IMR-90 (cell line): ENCODE measurements around the gene NMUR1. TPM values are rescaled to one million over a fixed set of nuclear protein-coding genes. Genes with fewer than 3 reads are reported as not detected.

Experiments used
- ATAC-seq: fragments of 200-7000 bp; cut with Tn5 transposase; 2 replicates; pipeline ENCODE4 v1.9.1; 2020; ENCODE audit warnings: low read depth, mild to moderate bottlenecking, moderate library complexity
- BruUV-seq: library from RNA; stranded (reverse); fragments of 400-500 nt; replicated peaks from 2 replicates; lab custom pipeline; 2021; lab: Mats Ljungman, UMichigan
- CTCF ChIA-PET: fragments of 300-600 bp; formaldehyde crosslinking; extraction: SDS; loops from one replicate; lab custom pipeline; 2021; ENCODE audit warnings: antibody characterized with exemption; lab: Yijun Ruan, JAX
- POLR2A ChIA-PET: fragments of 300-600 bp; sonication (Branson Sonifier 250); formaldehyde crosslinking; loops from one replicate; lab custom pipeline; 2022; ENCODE audit warnings: antibody characterized with exemption; ENCODE audit not compliant: unreplicated experiment; lab: Charles Lee
- DNase-seq: peaks from one replicate; pipeline ENCODE4 v3.0.0; 2013
- H2AFZ ChIP-seq: replicated peaks from 2 replicates; pipeline ENCODE3; 2013; ENCODE audit warnings: low read length, mild to moderate bottlenecking; ENCODE audit not compliant: poor library complexity
- H2AK5ac ChIP-seq: 2 replicates; pipeline ENCODE4 v1.6.1; 2013; ENCODE audit warnings: low read depth, low read length, inconsistent platforms
- H2AK9ac ChIP-seq: replicated peaks from 2 replicates; pipeline ENCODE3; 2013; ENCODE audit warnings: mild to moderate bottlenecking, low read depth, low read length, moderate library complexity; ENCODE audit not compliant: poor library complexity
- H2BK120ac ChIP-seq: 2 replicates; pipeline ENCODE4 v1.6.1; 2013; ENCODE audit warnings: low read depth, low read length, inconsistent platforms
- H2BK15ac ChIP-seq: 3 replicates; pipeline ENCODE4 v1.6.1; 2013; ENCODE audit warnings: low read depth, low read length, inconsistent platforms
- H2BK20ac ChIP-seq: 2 replicates; pipeline ENCODE4 v1.6.1; 2013; ENCODE audit warnings: low read depth, mild to moderate bottlenecking, inconsistent platforms, low read length, moderate library complexity
- H2BK5ac ChIP-seq: 2 replicates; pipeline ENCODE4 v1.6.1; 2013; ENCODE audit warnings: mild to moderate bottlenecking, low read depth, low read length, inconsistent platforms; ENCODE audit not compliant: poor library complexity, severe bottlenecking
- H3K14ac ChIP-seq: replicated peaks from 2 replicates; pipeline ENCODE4 v1.6.1; 2013; ENCODE audit warnings: low read depth, low read length, inconsistent platforms
- H3K18ac ChIP-seq: 2 replicates; pipeline ENCODE4 v1.6.1; 2013; ENCODE audit warnings: low read depth, low read length, control low read depth
- H3K23ac ChIP-seq: 2 replicates; pipeline ENCODE4 v1.6.1; 2013; ENCODE audit warnings: low read depth, low read length, inconsistent platforms
- H3K27ac ChIP-seq: 2 replicates; pipeline ENCODE4 v1.5.1; 2013; ENCODE audit warnings: mild to moderate bottlenecking, control low read depth, low read length; ENCODE audit not compliant: insufficient read depth
- H3K27me3 ChIP-seq: 2 replicates; pipeline ENCODE4 v1.6.1; 2013; ENCODE audit warnings: low read length; ENCODE audit not compliant: control insufficient read depth, insufficient read depth
- H3K36me3 ChIP-seq: 2 replicates; pipeline ENCODE4 v1.6.1; 2013; ENCODE audit warnings: low read length, mixed read lengths; ENCODE audit not compliant: control insufficient read depth, insufficient read depth
- H3K4ac ChIP-seq: 2 replicates; pipeline ENCODE4 v1.6.1; 2013; ENCODE audit warnings: low read depth, low read length, inconsistent platforms
- H3K4me1 ChIP-seq: 2 replicates; pipeline ENCODE4 v1.6.1; 2013; ENCODE audit warnings: low read length, mixed read lengths; ENCODE audit not compliant: control insufficient read depth, insufficient read depth
- H3K4me2 ChIP-seq: 2 replicates; pipeline ENCODE4 v1.6.1; 2013; ENCODE audit warnings: low read depth, mild to moderate bottlenecking, control low read depth, low read length, moderate library complexity
- H3K4me3 ChIP-seq: 2 replicates; pipeline ENCODE4 v1.5.1; 2013; ENCODE audit warnings: low read depth, mild to moderate bottlenecking, control low read depth, low read length, moderate library complexity; ENCODE audit not compliant: insufficient read depth
- H3K56ac ChIP-seq: 2 replicates; pipeline ENCODE4 v1.6.1; 2013; ENCODE audit warnings: low read length, inconsistent platforms; ENCODE audit not compliant: insufficient read depth; ENCODE audit errors: extremely low read depth
- H3K79me1 ChIP-seq, 2 experiments: 2 replicates each; pipeline ENCODE4 v1.6.1; 2013; ENCODE audit warnings: low read length in 2 of 2, inconsistent platforms in 1 of 2, low read depth in 1 of 2
- H3K9ac ChIP-seq: 2 replicates; pipeline ENCODE4 v1.6.1; 2013; ENCODE audit warnings: low read depth, low read length, control low read depth
- H3K9me1 ChIP-seq: 2 replicates; pipeline ENCODE4 v1.6.1; 2013; ENCODE audit warnings: low read length, inconsistent platforms; ENCODE audit not compliant: insufficient read depth
- H3K9me3 ChIP-seq: 2 replicates; pipeline ENCODE4 v1.6.1; 2013; ENCODE audit warnings: low read length; ENCODE audit not compliant: control insufficient read depth, insufficient read depth
- H4K20me1 ChIP-seq: 2 replicates; pipeline ENCODE4 v1.6.1; 2013; ENCODE audit warnings: low read length, inconsistent platforms; ENCODE audit not compliant: insufficient read depth
- H4K5ac ChIP-seq: 2 replicates; pipeline ENCODE4 v1.6.1; 2013; ENCODE audit warnings: mild to moderate bottlenecking, low read depth, low read length, control low read depth
- H4K8ac ChIP-seq, 2 experiments: 2 replicates each; pipeline ENCODE4 v1.6.1; 2013; ENCODE audit warnings: low read depth in 2 of 2, low read length in 2 of 2, control low read depth in 1 of 2, inconsistent platforms in 1 of 2
- H4K91ac ChIP-seq: 2 replicates; pipeline ENCODE4 v1.6.1; 2013; ENCODE audit warnings: low read depth, low read length, inconsistent platforms; ENCODE audit not compliant: insufficient read depth
- BHLHE40 ChIP-seq: fragments of 150-350 bp; IDR thresholded peaks from 2 replicates; pipeline ENCODE4 v1.6.1; 2016; ENCODE audit warnings: mild to moderate bottlenecking, low read depth, low read length
- CEBPB ChIP-seq: IDR thresholded peaks from 2 replicates; pipeline ENCODE4 v1.6.1; 2012; ENCODE audit warnings: low read depth, low read length, improper control_type of control experiment
- CHD1 ChIP-seq: IDR thresholded peaks from 2 replicates; pipeline ENCODE4 v1.6.1; 2012; ENCODE audit warnings: low read depth, low read length, improper control_type of control experiment
- CTCF ChIP-seq: conservative IDR thresholded peaks from 2 replicates; pipeline ENCODE4 v1.5.1; 2012; ENCODE audit warnings: mild to moderate bottlenecking, low read depth, low read length, improper control_type of control experiment
- ELK1 ChIP-seq: fragments of 150-350 bp; IDR thresholded peaks from 2 replicates; pipeline ENCODE4 v1.6.1; 2016; ENCODE audit warnings: low read depth, mild to moderate bottlenecking, low read length, moderate library complexity, borderline replicate concordance
- FOS ChIP-seq: fragments of 150-350 bp; IDR thresholded peaks from 2 replicates; pipeline ENCODE4 v1.6.1; 2016; ENCODE audit warnings: low read depth, low read length
- MAFK ChIP-seq: IDR thresholded peaks from 2 replicates; pipeline ENCODE4 v1.6.1; 2012; ENCODE audit warnings: low read depth, low read length, improper control_type of control experiment
- MAZ ChIP-seq: IDR thresholded peaks from 2 replicates; pipeline ENCODE4 v1.6.1; 2012; ENCODE audit warnings: low read depth, mild to moderate bottlenecking, low read length, improper control_type of control experiment, moderate library complexity, borderline replicate concordance
- MXI1 ChIP-seq: IDR thresholded peaks from 2 replicates; pipeline ENCODE4 v1.6.1; 2012; ENCODE audit warnings: low read depth, mild to moderate bottlenecking, low read length, moderate library complexity, borderline replicate concordance
- NFE2L2 ChIP-seq: fragments of 150-350 bp; IDR thresholded peaks from 2 replicates; pipeline ENCODE4 v1.6.1; 2016; ENCODE audit warnings: low read depth, mild to moderate bottlenecking, low read length
- POLR2A ChIP-seq: IDR thresholded peaks from 2 replicates; pipeline ENCODE4 v1.6.1; 2012; ENCODE audit warnings: mild to moderate bottlenecking, low read depth, low read length
- RAD21 ChIP-seq: IDR thresholded peaks from 2 replicates; pipeline ENCODE4 v1.6.1; 2012; ENCODE audit warnings: low read length, improper control_type of control experiment
- RFX5 ChIP-seq: IDR thresholded peaks from 2 replicates; pipeline ENCODE4 v1.8.0; 2012; ENCODE audit warnings: low read depth, mild to moderate bottlenecking, low read length, moderate library complexity
- SMC3 ChIP-seq: fragments of 150-350 bp; IDR thresholded peaks from 2 replicates; pipeline ENCODE4 v1.6.1; 2016; ENCODE audit warnings: low read depth, mild to moderate bottlenecking, antibody characterized with exemption, low read length, moderate library complexity
- USF2 ChIP-seq: fragments of 150-350 bp; IDR thresholded peaks from 2 replicates; pipeline ENCODE4 v1.6.1; 2017; ENCODE audit warnings: mild to moderate bottlenecking, antibody characterized with exemption, low read length, low read depth
- WGBS, 2 experiments: methylation state at CpG; one replicate each; pipeline versions ENCODE4 v1.1.5 to v1.1.7; 2013; ENCODE audit warnings: missing lambda C conversion rate in 2 of 2; ENCODE audit not compliant: insufficient read length in 1 of 2; ENCODE audit errors: extremely low coverage in 2 of 2; 5-methylcytosine and 5-hydroxymethylcytosine counted together
- dilution Hi-C: fragments of 300-500 bp; cut with HindIII; formaldehyde crosslinking; loops from one replicate; pipeline ENCODE4 v1.14.3; 2018; ENCODE audit warnings: low sequenced_read_pairs; ENCODE audit not compliant: unreplicated experiment
- in situ Hi-C: fragments of 300-500 bp; cut with MboI; formaldehyde crosslinking; loops from 3 replicates; pipeline ENCODE4 v1.14.3; 2019; ENCODE audit warnings: low sequenced_read_pairs, inconsistent platforms, mixed read lengths
- intact Hi-C: fragments of 100-400 bp; cut with micrococcal nuclease; formaldehyde crosslinking; loops from 2 replicates; pipeline ENCODE4 v1.10.0; 2022
- polyA plus RNA-seq, 3 experiments: library from polyadenylated mRNA; depleted of rRNA; stranded (reverse); fragments of >200 nt; gene quantifications; 2 replicates each; pipeline ENCODE4 v1.2.3, GENCODE V29; 2012; ENCODE audit warnings: low replicate concordance in 1 of 3
- total RNA-seq: library from RNA; depleted of rRNA; stranded (reverse); fragments of >200 nt; gene quantifications from 2 replicates; pipeline ENCODE4 v1.2.3, GENCODE V29; 2012

Gene NMUR1
- total and polyA plus RNA-seq, 2 of the 4 experiments (the other 2 are of a cell fraction) = not detected

GRCh38 chr2:231476920-231477319, 53.3 kb downstream of the NMUR1 start:
- CTCF ChIA-PET = interaction anchor here (0.7 kb wide), 1 partner anchor 82 kb away, joined by 3 read pairs; no protein-coding TSS in a partner anchor
- H3K18ac ChIP-seq = no peak overlapping the region
- no peaks in the 10 kb centered on the region for H4K20me1 ChIP-seq
- no peak overlapping the region for H3K4ac ChIP-seq
- H3K4me1 ChIP-seq = no peaks in the 10 kb centered on the region
- H3K4me2 ChIP-seq = no peak overlapping the region
- in situ Hi-C loops = no loop called here
- H2BK120ac ChIP-seq = no peak overlapping the region
- no peak overlapping the region for H3K4me3 ChIP-seq
- BruUV-seq = no TSS peak
- no peak overlapping the region for H2BK15ac ChIP-seq
- no peaks in the 10 kb centered on the region for H3K9me1 ChIP-seq
- TF ChIP-seq FOS (no peak), CEBPB (no peak), RFX5 (no peak), SMC3 (no peak), CTCF (no peak), RAD21 (no peak), BHLHE40 (no peak), POLR2A (no peak), MAFK (no peak), NFE2L2 (no peak), USF2 (no peak), MAZ (no peak), ELK1 (no peak), MXI1 (no peak), CHD1 (no peak)
- intact Hi-C loops = no loop called here
- no CpG with 5 or more reads among the region's 3 CpGs for WGBS, 2 experiments
- H2AK5ac ChIP-seq = no peak overlapping the region
- no peak overlapping the region for H4K8ac ChIP-seq
- H4K91ac ChIP-seq = no peak overlapping the region
- H3K56ac ChIP-seq = no peak overlapping the region
- H2BK20ac ChIP-seq = no peak overlapping the region
- no peaks in the 10 kb centered on the region for H3K36me3 ChIP-seq
- DNase-seq (no peak), ATAC-seq (no peak)
- POLR2A ChIA-PET = no interaction called here
- no peak overlapping the region for H2AK9ac ChIP-seq
- no peaks in the 10 kb centered on the region for H3K9me3 ChIP-seq
- no peaks in the 10 kb centered on the region for H3K79me1 ChIP-seq
- dilution Hi-C loops = no loop called here
- no peak overlapping the region for H3K14ac ChIP-seq
- no peak overlapping the region for H2AFZ ChIP-seq
- no peak overlapping the region for H3K27ac ChIP-seq
- peaks cover 10% of the 10 kb centered on the region for H3K27me3 ChIP-seq
- no peak overlapping the region for H3K9ac ChIP-seq
- no peak overlapping the region for H2BK5ac ChIP-seq
- H3K23ac ChIP-seq = no peak overlapping the region
- no peak overlapping the region for H4K5ac ChIP-seq
